Right cardiac atrium (tissue), 5 donors: Measurements from ENCODE around the gene CCDC88A. TPM values are rescaled to one million over a fixed set of nuclear protein-coding genes. Genes with fewer than 3 reads are reported as not detected.
A peak's percentile ranks its signal among the peaks of the same experiment; 100 is the strongest.
"Not testable (repeated sequence)": the region's sequence is repeated elsewhere in the genome, so short reads cannot be mapped to it uniquely, and the experiment has no call there.

ENCODE experiments used
- ATAC-seq, 2 donors: fragments of 200-7000 bp; cut with Tn5 transposase; one replicate each; pipeline versions ENCODE4 v1.8.0 to v1.9.1; 2020; ENCODE audit warnings: moderate library complexity in 2 of 2, mild to moderate bottlenecking in 1 of 2
- DNase-seq, 3 donors: peaks; one replicate each; pipeline ENCODE4 v3.0.0-alpha.2; 2020
- H3K27ac ChIP-seq: one replicate; pipeline ENCODE4 v1.5.1; 2013; ENCODE audit warnings: mild to moderate bottlenecking, low read length, control low read depth, moderate library complexity
- H3K27me3 ChIP-seq: one replicate; pipeline ENCODE4 v1.6.1; 2013; ENCODE audit not compliant: control insufficient read depth, insufficient read depth
- H3K4me1 ChIP-seq: one replicate; pipeline ENCODE4 v1.6.1; 2013; ENCODE audit warnings: low read length; ENCODE audit not compliant: control insufficient read depth, insufficient read depth
- H3K4me3 ChIP-seq: one replicate; pipeline ENCODE4 v1.5.1; 2013; ENCODE audit warnings: low read length, control low read depth
- H3K9me3 ChIP-seq: one replicate; pipeline ENCODE4 v1.6.1; 2013; ENCODE audit warnings: low read length; ENCODE audit not compliant: control insufficient read depth
- WGBS: extraction: QIAGEN DNeasy Blood & Tissue Kit; methylation state at CpG from one replicate; pipeline ENCODE4 v1.1.7; 2013; 5-methylcytosine and 5-hydroxymethylcytosine counted together
- intact Hi-C, 4 donors: fragments of 100-400 bp; cut with DNase I; formaldehyde crosslinking; loops; one replicate each; pipeline versions ENCODE4 v1.11.0 to v1.14.0; 2022 to 2023
- polyA plus RNA-seq: library from polyadenylated mRNA; stranded (reverse); fragments of 200-250 nt; gene quantifications from one replicate; pipeline ENCODE4 v1.2.3, GENCODE V29; 2013
- total RNA-seq, 4 donors: library from RNA; stranded (reverse); fragmentation: NEBNext Ultra II Directional; extraction: Animal tissue kit (Norgen Biotek cat#: 25700); gene quantifications; one replicate each; pipeline ENCODE4 v1.2.1, GENCODE V29; 2021
- donor health status: healthy with polysubstance abuse.
- donor health status: DM: no; HTN: yes; CAD: no.
- donor health status: DM: no; HTN: no; CAD: no.
- donor health status: DM: no; HTN: yes; CAD: no; lungs with severe emphysema.
- donor health status: DM: yes; HTN: yes; CAD: no.

CCDC88A gene
- total and polyA plus RNA-seq, 5 donors: 18.1 to 40.6 (median 31.5) TPM

DNA sequence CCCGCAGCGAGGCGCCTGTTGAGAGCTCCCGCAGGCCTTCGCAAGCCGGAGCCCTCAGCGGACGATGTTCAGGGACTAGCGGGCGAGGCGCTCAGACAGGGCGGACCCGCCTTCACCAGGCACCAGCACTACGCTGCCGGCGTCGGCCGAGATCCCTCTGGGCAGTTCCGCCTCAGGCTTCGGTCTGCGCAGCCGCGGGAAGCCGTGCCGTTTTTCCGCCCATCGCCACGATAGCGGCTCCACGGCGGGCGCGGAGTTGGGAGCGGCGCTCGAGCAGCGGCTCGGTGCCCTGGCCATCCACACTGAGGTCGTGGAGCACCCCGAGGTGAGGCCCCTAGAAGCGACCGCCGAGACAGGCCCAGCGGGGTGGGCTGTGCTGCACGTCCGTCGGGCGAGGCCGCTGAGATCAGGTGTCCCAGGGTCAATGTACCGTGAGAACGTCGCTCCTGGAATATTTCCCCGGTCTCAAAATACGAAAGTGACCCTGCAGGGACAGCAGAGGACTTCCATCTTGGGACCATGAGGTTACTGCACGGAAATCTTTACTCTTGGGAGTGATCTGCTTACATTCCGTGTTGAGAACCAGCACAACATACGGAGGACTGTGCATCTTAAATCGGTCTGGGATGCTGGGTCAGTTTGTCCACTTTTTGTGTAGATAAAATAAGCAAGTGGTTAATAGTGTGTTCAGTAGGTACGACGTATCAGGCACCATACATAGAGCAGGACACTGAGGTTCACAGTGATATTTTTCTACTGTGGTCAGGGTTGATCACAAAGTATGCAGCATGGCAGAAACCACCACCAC is 137.3 kb downstream of the CCDC88A start:
- intact Hi-C loops: no loop called here
- H3K27me3 ChIP-seq: no peaks in the 10 kb centered on the region
- H3K4me1 ChIP-seq: peaks cover 1% of the 10 kb centered on the region
- H3K27ac ChIP-seq: peak overlapping the region; percentile 82
- no peaks in the 10 kb centered on the region for H3K9me3 ChIP-seq
- ATAC-seq (peak; percentile 98 to 99), DNase-seq (peak; percentile 95 to 97 (median 97))
- 1% methylated on average over 60 of the region's 60 CpGs for WGBS
- H3K4me3 ChIP-seq: peak overlapping the region; percentile 53

- WGBS: 95% methylated on average over 5 of the region's 5 CpGs
- H3K4me1 ChIP-seq, H3K9me3 ChIP-seq, intact Hi-C loops, H3K27ac ChIP-seq, H3K4me3 ChIP-seq, ATAC-seq, DNase-seq, H3K27me3 ChIP-seq: not testable (repeated sequence)
These were observed 138.7 kb downstream of the CCDC88A start for GRCh38 chr2:55280851-55281546.

GRCh38 chr2:55279859-55280424 is 139.7 kb downstream of the CCDC88A start:
- DNase-seq, H3K27ac ChIP-seq, ATAC-seq, intact Hi-C loops, H3K27me3 ChIP-seq, H3K4me1 ChIP-seq, H3K4me3 ChIP-seq, H3K9me3 ChIP-seq: not testable (repeated sequence)
- 44% methylated on average over 7 of the region's 7 CpGs for WGBS

DNA sequence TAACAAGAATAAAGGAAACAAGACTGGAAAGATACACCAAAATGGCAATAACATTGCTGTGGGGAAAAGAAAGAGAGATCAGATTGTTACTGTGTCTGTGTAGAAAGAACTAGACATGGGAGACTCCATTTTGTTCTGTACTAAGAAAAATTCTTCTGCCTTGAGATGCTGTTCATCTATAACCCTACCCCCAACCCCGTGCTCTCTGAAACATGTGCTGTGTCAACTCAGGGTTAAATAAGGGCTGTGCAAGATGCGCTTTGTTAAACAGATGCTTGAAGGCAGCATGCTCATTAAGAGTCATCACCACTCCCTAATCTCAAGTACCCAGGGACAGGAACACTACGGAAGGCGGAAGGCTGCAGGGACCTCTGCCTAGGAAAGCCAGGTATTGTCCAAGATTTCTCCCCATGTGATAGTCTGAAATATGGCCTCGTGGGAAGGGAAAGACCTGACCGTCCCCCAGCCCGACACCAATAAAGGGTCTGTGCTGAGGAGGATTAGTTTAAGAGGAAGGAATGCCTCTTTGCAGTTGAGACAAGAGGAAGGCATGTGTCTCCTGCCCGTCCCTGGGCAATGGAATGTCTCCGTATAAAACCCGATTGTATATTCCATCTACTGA is 140.3 kb downstream of the CCDC88A start:
- H3K4me3 ChIP-seq, ATAC-seq, H3K4me1 ChIP-seq, H3K27me3 ChIP-seq, H3K27ac ChIP-seq, DNase-seq, H3K9me3 ChIP-seq, intact Hi-C loops: not testable (repeated sequence)
- WGBS: 22% methylated on average over 10 of the region's 10 CpGs

DNA sequence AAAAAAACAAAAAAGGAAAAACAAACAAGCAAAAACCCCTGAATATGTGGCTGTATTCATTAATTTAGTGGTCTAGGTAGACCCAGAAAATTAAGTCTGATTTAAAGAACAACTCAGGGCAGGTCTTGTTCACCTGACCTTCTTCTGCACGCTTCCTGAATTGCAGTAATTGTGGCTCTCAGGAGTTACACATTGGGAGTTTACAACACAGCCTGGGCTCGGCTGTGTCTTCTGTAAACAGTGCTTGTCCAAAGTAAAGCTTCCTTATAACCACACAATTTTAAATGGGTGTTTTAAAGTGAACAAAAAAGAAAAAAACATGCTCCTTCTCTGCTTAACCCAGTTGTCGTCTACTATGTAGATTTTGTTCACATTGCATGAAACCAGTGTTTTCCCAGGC is 142.3 kb downstream of the CCDC88A start:
- Histone ChIP-seq H3K27ac (no peak overlapping the region), H3K9me3 (no peaks in the 10 kb centered on the region), H3K4me1 (no peaks in the 10 kb centered on the region), H3K27me3 (no peaks in the 10 kb centered on the region), H3K4me3 (no peak overlapping the region)
- intact Hi-C loops: no loop called here
- WGBS: 87% methylated on average over 3 of the region's 3 CpGs
- ATAC-seq (no peak), DNase-seq (no peak)

GRCh38 chr2:55274346-55274745 is 145.3 kb downstream of the CCDC88A start:
- intact Hi-C loops: loop anchor here in 1 of 4 donors (5.0 kb wide), 1 partner anchor 158 kb away; no protein-coding TSS in a partner anchor
- DNase-seq, H3K27ac ChIP-seq, H3K9me3 ChIP-seq, ATAC-seq, H3K27me3 ChIP-seq, H3K4me1 ChIP-seq, H3K4me3 ChIP-seq: not testable (repeated sequence)
- 82% methylated on average over 2 of the region's 2 CpGs for WGBS

DNA sequence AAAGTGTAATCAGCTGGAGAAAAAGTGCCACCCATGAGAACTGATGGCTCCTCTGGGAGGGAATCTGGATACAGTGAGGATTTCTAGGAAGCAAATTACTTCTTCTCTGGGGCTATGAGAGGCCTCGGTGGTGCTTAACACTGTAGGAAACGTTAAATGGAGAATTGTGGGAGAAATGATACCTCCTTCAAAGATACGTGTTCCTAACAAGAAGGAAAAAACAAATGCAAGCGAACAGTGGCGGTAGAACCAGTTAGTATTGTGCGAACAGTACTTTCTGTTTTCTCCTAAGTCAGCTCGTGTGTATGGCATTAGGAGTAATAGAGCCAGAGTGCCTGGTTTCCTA is 150.0 kb downstream of the CCDC88A start:
- intact Hi-C loops: loop anchor here in 1 of 4 donors (5.0 kb wide), 1 partner anchor 37 kb away; the partner anchor contains the start of genes CLHC1 and RPS27A
- peaks cover 2% of the 10 kb centered on the region for H3K4me1 ChIP-seq
- H3K27me3 ChIP-seq: no peaks in the 10 kb centered on the region
- no peaks in the 10 kb centered on the region for H3K9me3 ChIP-seq
- peak overlapping the region; percentile 78 for H3K27ac ChIP-seq
- peak overlapping the region; percentile 91 for H3K4me3 ChIP-seq
- 53% methylated on average over 7 of the region's 7 CpGs for WGBS
- DNase-seq (no peak), ATAC-seq (no peak)

DNA sequence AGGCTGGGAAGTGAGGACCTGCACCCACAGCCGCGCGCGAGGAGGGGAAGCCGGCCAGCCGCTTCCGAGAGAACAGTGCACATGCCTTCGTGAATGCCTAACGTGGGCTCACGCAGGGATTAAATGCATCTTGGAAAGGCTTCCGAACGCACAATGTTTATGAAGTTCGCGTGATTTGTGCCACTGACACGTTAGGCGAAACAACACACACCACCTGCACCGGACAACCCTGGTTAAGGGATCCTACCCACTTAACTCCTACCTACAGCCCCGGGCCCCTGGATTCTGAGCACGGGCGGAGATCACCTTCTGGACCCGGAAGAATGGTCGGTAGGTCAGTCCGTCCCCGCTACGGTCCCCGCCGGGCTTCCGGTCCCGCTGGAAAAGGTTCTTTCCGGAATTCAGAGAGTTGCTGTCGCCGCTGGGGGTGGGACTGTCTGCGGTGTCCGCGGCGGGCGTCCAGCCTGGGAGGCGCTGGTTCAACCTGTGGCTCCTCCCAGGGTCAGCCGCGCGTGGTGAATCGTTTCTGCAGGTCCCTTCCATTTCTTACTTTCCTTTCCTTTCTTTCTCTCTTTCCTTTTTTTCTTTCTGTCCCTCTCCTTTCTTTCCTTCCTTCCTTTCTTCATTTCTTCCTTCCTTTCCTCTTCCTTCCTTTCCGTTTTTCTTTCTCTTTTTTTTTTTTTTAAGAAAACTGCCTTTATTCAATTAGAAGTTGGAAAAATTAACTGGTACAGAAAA is 150.6 kb downstream of the CCDC88A start, which contains the start of gene MTIF2:
TSS of gene MTIF2 (minus strand) at position 325 of the 738 bp plus-strand sequence. CDS start 5,373 bp downstream, outside the sequence.
- H3K4me3 ChIP-seq: peak within 1 kb of the TSS; percentile 91
- peaks cover 2% of the 10 kb centered on the region for H3K4me1 ChIP-seq
- no peaks in the 10 kb centered on the region for H3K9me3 ChIP-seq
- WGBS: under 1% methylated on average over 43 of the region's 43 CpGs
- ATAC-seq (peak; percentile 99), DNase-seq (peak; percentile 97 to 98 (median 98))
- H3K27me3 ChIP-seq: no peaks in the 10 kb centered on the region
- intact Hi-C loops: loop anchor here in 1 of 4 donors (5.0 kb wide), 1 partner anchor 37 kb away; the partner anchor contains the start of genes CLHC1 and RPS27A
- peak within 1 kb of the TSS; percentile 97 for H3K27ac ChIP-seq

DNA sequence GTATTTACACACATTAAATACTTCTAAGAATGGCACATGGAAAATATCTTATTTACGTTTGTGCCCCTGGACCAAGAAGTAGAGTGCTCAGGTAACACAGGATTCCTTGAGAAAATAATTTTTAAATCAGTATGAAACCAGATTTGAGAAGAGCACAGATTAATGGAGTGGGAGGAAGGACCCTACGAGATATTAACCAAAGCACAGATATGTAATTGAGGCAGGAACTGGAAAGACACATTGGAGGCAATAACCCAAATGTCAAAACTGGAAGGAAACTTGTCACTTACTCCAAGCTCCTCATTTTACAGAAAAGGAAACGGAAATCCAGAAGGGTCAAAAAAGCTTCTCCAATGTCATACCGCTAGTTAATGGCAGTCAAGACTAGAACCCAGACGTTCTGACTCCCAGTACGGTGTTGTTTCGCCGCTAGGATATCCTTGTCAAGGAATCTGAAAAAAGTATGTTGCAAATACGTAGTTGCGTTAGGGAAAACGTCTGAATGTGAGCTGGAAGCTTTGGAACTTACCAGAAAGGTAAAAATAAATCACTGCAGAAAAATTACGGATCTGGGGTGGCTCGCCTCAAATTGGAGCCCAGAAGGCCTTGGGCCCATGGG is 151.3 kb downstream of the CCDC88A start:
- peak in 1 of 2 donors; percentile 5 for ATAC-seq

GRCh38 chr2:55259586-55259985 is 160.1 kb downstream of the CCDC88A start:
- H3K27me3 ChIP-seq, H3K4me1 ChIP-seq, intact Hi-C loops, H3K4me3 ChIP-seq, DNase-seq, H3K9me3 ChIP-seq, H3K27ac ChIP-seq, ATAC-seq: not testable (repeated sequence)
- 86% methylated on average over 3 of the region's 3 CpGs for WGBS

More for the DNA sequence above, 151.3 kb downstream of the CCDC88A start:
- WGBS: 15% methylated on average over 13 of the region's 13 CpGs
- Histone ChIP-seq H3K27me3 (no peaks in the 10 kb centered on the region), H3K4me3 (peak overlapping the region; percentile 91), H3K27ac (peak overlapping the region; percentile 97), H3K9me3 (no peaks in the 10 kb centered on the region), H3K4me1 (peaks cover 2% of the 10 kb centered on the region)
- no peak for DNase-seq
- intact Hi-C loops: loop anchor here in 1 of 4 donors (5.0 kb wide), 1 partner anchor 36 kb away; the partner anchor contains the start of genes CLHC1 and RPS27A
